Brain microvascular endothelial cell (primary cell): ENCODE measurements around the gene BATF.

Experiments used
- DNase-seq: peaks from one replicate; pipeline ENCODE4 v3.0.0-alpha.2; 2020
- H3K27ac ChIP-seq: fragments of 250-450 bp; sonication (Bioruptor Pico); 2 replicates; pipeline ENCODE4 v1.5.1; 2020; ENCODE audit warnings: mild to moderate bottlenecking, moderate library complexity
- H3K27me3 ChIP-seq: fragments of 250-450 bp; sonication (Bioruptor Pico); replicated peaks from 2 replicates; pipeline ENCODE4 v1.5.1; 2020; ENCODE audit warnings: mild to moderate bottlenecking
- H3K36me3 ChIP-seq: fragments of 250-450 bp; sonication (Bioruptor Pico); replicated peaks from 2 replicates; pipeline ENCODE4 v1.5.1; 2020; ENCODE audit warnings: mild to moderate bottlenecking
- H3K4me3 ChIP-seq: 2 replicates; pipeline ENCODE4 v1.5.1; 2011; ENCODE audit warnings: low read depth, mild to moderate bottlenecking, control low read depth, low read length, moderate library complexity
- CTCF ChIP-seq: IDR thresholded peaks from 2 replicates; pipeline ENCODE4 v1.5.1; 2011; ENCODE audit warnings: low read depth, mild to moderate bottlenecking, moderate library complexity, low read length, control low read depth, inconsistent platforms; ENCODE audit errors: missing control alignments
- in situ Hi-C: cut with HindIII; loops from 2 replicates; pipeline ENCODE4 v1.10.0; 2017; ENCODE audit warnings: low sequenced_read_pairs, low pct_ligation_motif_present

BATF gene

DNA sequence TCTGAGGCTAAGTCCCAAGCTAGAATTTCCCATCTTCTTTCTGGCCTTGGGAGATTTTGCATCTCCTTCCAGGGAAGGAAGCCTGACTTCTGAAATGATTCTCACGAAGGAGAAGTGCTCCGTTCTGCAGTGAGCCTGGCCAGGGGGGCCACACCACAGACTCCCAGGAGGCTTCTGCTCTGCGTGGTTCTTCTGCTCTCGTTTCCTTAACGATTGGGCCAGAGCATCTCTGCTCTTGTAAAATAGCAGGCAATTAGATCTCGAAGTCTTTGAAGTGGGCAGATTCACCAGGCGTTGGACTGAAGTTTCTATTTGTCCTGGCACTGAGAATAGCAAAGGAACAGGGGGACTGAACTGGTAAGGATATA is 6.7 kb upstream of the BATF start:
- Histone ChIP-seq H3K36me3 (no peaks in the 10 kb centered on the region), H3K27me3 (no peaks in the 10 kb centered on the region), H3K27ac (no peak overlapping the region), H3K4me3 (peak overlapping the region; percentile 59)
- no peak for TF ChIP-seq CTCF
- in situ Hi-C loops: no loop called here
- no peak for DNase-seq

DNA sequence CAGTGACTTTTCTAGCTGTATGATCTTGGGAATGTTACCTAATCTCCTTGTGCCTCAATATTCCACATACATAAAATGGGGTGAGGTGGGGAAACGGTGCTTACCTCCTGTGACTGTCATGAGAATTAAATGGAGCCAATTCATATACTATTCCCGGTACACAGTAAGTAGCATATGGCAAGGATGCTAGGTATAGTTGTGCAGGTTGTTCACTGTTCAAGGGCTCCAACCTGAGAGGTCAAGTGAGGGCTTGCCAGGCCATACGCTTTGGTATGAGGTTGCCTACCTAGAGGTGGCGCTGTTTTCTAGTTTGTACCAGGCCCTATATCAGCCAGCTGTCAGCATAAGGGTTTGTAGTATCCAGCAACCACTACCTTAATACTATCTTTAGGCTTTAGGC is 3.6 kb upstream of the BATF start:
- peak; percentile 57 for TF ChIP-seq CTCF
- Histone ChIP-seq H3K4me3 (no peak overlapping the region), H3K36me3 (no peaks in the 10 kb centered on the region), H3K27ac (no peak overlapping the region), H3K27me3 (no peaks in the 10 kb centered on the region)
- in situ Hi-C loops: no loop called here
- no peak for DNase-seq

GRCh38 chr14:75519394-75519793 is 2.9 kb upstream of the BATF start:
- no peak overlapping the region for H3K27ac ChIP-seq
- no peak for TF ChIP-seq CTCF
- H3K4me3 ChIP-seq: no peak overlapping the region
- H3K36me3 ChIP-seq: no peaks in the 10 kb centered on the region
- no peaks in the 10 kb centered on the region for H3K27me3 ChIP-seq
- no peak for DNase-seq
- in situ Hi-C loops: no loop called here

GRCh38 chr14:75519826-75520728 is 2.2 kb upstream of the BATF start:
- Histone ChIP-seq H3K27ac (no peak overlapping the region), H3K27me3 (no peaks in the 10 kb centered on the region), H3K4me3 (no peak overlapping the region), H3K36me3 (no peaks in the 10 kb centered on the region)
- in situ Hi-C loops: no loop called here
- TF ChIP-seq CTCF: no peak
- DNase-seq: no peak

DNA sequence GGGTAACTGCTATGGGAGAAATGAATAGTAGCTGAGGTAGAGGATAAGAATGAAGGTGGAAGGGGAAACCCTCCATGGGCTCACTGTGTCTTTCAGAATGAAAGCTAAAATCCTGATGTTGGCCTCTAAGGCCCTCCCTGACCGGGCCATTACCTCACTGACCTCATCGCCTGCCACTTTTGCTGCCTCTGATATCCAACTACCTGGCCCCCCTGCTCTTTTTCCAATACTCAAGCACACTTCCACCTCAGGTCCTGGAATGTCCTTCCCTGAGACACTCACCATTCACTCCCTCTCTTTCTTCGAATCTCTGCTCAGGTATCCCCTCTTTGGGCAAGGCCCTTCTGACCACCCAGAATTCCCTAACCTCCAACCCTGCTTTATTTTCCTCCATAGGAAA is 1.4 kb upstream of the BATF start:
- DNase-seq: no peak
- H3K4me3 ChIP-seq: no peak overlapping the region
- no peak overlapping the region for H3K27ac ChIP-seq
- H3K27me3 ChIP-seq: no peaks in the 10 kb centered on the region
- H3K36me3 ChIP-seq: no peaks in the 10 kb centered on the region
- no peak for TF ChIP-seq CTCF
- in situ Hi-C loops: no loop called here
